GM10847 (cell line): ENCODE data around the gene PRSS22.

Experiments used
- POLR2A ChIP-seq: IDR thresholded peaks from 2 replicates; pipeline ENCODE4 v1.6.1; 2011; ENCODE audit not compliant: insufficient read length; ENCODE audit errors: extremely low read depth

Gene PRSS22

GRCh38 chr16:2817340-2818271 lies 40.4 kb downstream of the PRSS22 start:
- TF ChIP-seq POLR2A, result no peak

- no peak for TF ChIP-seq POLR2A
Measured at GRCh38 chr16:2816751-2817339, 41.1 kb downstream of the PRSS22 start, which contains the start of gene PRSS21. PRSS21 (plus strand) TSS chr16:2817237; CDS start chr16:2817269, 32 bp downstream.

- no peak for TF ChIP-seq POLR2A
Measured at GRCh38 chr16:2815299-2815771, 42.6 kb downstream of the PRSS22 start.

GRCh38 chr16:2814551-2815298 lies 43.2 kb downstream of the PRSS22 start:
- no peak for TF ChIP-seq POLR2A

- no peak for TF ChIP-seq POLR2A
Measured at GRCh38 chr16:2813771-2814221, 44.2 kb downstream of the PRSS22 start.

- no peak for TF ChIP-seq POLR2A
Measured at GRCh38 chr16:2811703-2812471, 46.1 kb downstream of the PRSS22 start.

DNA sequence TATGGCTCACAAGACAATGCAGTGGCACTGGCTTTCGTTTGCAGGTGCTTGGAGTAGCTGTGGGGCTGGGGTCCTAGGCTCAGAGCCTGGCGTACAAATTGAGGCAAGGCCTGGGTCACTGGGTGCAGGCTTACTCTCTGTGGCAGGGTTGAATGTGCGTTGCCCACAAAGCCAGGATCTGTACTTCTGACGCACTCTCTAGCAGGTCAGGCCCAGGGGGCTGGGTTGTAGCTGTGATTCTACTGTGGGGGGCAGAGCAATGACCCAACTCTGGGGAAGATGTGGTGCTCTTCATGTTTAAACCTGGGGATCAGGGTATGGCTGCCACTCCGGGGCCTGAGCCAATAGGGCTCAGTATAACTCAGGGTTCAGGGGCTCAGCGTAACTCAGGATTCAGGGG lies 47.3 kb downstream of the PRSS22 start:
- TF ChIP-seq POLR2A, result no peak

DNA sequence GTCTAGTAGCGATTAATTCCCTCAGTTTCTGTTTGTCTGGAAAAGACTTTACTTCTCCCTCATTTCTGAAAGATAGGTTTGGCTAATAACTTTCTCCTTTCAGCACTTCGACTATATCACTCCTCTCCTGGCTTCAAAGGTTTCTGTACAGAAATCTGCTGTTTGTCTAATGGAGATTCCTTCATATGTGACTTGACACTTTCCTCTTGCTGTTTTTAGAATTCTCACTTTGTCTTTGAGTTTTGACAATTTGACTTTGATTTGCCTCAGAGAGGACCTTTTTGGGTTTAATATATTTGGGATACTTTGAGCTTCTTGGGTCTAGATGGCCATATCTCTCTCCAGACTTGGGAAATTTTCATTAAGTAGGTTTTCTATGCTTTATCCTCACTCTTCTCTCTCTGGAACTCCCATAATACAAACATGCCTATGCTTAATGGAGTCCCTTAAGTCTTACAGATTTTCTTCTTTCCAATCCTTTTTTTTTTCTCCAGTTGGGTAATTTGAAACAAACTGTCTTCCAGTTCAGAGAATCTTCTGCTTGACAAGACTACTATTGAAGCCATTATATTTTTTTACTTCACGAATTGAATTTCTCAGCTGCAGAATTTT lies 48.7 kb downstream of the PRSS22 start:
- TF ChIP-seq POLR2A, result no peak

DNA sequence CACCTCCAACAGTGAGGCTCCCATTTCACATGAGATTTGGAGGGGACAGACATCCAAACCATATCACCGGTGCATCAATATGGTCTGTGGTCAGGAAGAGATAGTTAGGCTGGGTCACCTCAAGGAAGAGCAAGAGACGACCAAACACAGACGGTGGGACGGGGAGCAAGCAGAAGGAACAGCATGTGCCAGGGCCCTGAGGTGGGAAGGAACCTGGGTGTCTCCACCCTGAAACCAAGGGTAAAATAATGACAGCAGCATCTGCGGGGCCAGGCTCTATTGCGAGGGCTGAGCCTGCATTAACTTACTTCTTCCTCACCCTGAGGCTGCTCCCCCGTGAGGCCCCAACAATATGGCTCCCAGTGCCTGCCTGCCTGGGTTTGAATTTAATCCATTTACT lies 49.8 kb downstream of the PRSS22 start:
- no peak for TF ChIP-seq POLR2A

DNA sequence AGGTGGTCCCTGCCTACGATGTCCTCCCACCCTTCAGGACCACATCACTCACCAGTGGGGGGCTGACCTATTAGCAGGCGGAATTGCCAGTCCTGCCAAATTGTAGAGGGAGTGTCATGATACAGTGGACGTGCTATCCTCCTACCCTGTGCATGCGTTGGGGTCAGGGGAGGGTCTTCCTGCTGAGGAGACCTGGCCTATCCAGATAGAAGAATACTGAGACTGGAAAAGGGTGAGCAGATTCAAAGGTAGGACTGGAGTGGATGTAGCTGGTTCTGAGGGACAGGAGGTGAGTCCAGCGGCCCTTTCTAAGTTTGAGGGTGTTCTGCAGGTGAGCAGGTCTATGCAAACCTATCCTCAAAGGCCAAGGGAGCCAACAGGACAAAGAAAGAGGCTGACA lies 51.7 kb downstream of the PRSS22 start:
- no peak for TF ChIP-seq POLR2A

GRCh38 chr16:2804728-2805127 lies 53.2 kb downstream of the PRSS22 start:
- TF ChIP-seq POLR2A, result no peak

GRCh38 chr16:2803545-2804195 lies 54.3 kb downstream of the PRSS22 start:
- no peak for TF ChIP-seq POLR2A
